H9 (cell line): Measurements from ENCODE around the gene ABHD3. TPM values are rescaled to one million over a fixed set of nuclear protein-coding genes. Genes with fewer than 3 reads are reported as not detected.

Source experiments
- DNase-seq: peaks from one replicate; pipeline ENCODE4 v3.0.0-alpha.2; 2017
- H2AFZ ChIP-seq: one replicate; pipeline ENCODE4 v1.6.1; 2013; ENCODE audit warnings: mild to moderate bottlenecking, low read length, control low read depth, moderate library complexity
- H2AK5ac ChIP-seq: 2 replicates; pipeline ENCODE4 v1.6.1; 2013; ENCODE audit warnings: low read length, control low read depth, mixed read lengths; ENCODE audit not compliant: insufficient read length
- H2BK120ac ChIP-seq: one replicate; pipeline ENCODE4 v1.6.1; 2013; ENCODE audit warnings: low read depth, mild to moderate bottlenecking, low read length, control low read depth, inconsistent platforms; ENCODE audit not compliant: poor library complexity, severe bottlenecking
- H2BK12ac ChIP-seq: 2 replicates; pipeline ENCODE4 v1.6.1; 2013; ENCODE audit warnings: low read length, control low read depth, mixed read lengths, low read depth; ENCODE audit not compliant: insufficient read length
- H2BK15ac ChIP-seq: 2 replicates; pipeline ENCODE4 v1.6.1; 2013; ENCODE audit warnings: low read depth, low read length, control low read depth
- H2BK20ac ChIP-seq: one replicate; pipeline ENCODE4 v1.6.1; 2013; ENCODE audit warnings: low read depth, mild to moderate bottlenecking, low read length, control low read depth, inconsistent platforms; ENCODE audit not compliant: poor library complexity, severe bottlenecking
- H2BK5ac ChIP-seq: 2 replicates; pipeline ENCODE4 v1.6.1; 2013; ENCODE audit warnings: low read length, control low read depth, mixed read lengths; ENCODE audit not compliant: insufficient read length
- H3K14ac ChIP-seq: 2 replicates; pipeline ENCODE4 v1.6.1; 2013; ENCODE audit warnings: low read length, control low read depth; ENCODE audit not compliant: insufficient read depth
- H3K18ac ChIP-seq: 2 replicates; pipeline ENCODE4 v1.6.1; 2013; ENCODE audit warnings: low read depth, mild to moderate bottlenecking, mixed read lengths, low read length, control low read depth; ENCODE audit not compliant: insufficient read length
- H3K23ac ChIP-seq: 2 replicates; pipeline ENCODE4 v1.6.1; 2013; ENCODE audit warnings: low read length, control low read depth, mixed read lengths, low read depth; ENCODE audit not compliant: insufficient read length
- H3K23me2 ChIP-seq: 2 replicates; pipeline ENCODE4 v1.6.1; 2013; ENCODE audit warnings: low read depth, mild to moderate bottlenecking, mixed read lengths, low read length, control low read depth; ENCODE audit not compliant: insufficient read length, poor library complexity, severe bottlenecking
- H3K27ac ChIP-seq: 2 replicates; pipeline ENCODE4 v1.5.1; 2013; ENCODE audit warnings: low read length, control low read depth, mixed read lengths, low read depth; ENCODE audit not compliant: insufficient read length
- H3K27me3 ChIP-seq: 2 replicates; pipeline ENCODE4 v1.6.1; 2013; ENCODE audit warnings: low read length, control low read depth, inconsistent platforms; ENCODE audit not compliant: insufficient read depth
- H3K4ac ChIP-seq: 2 replicates; pipeline ENCODE4 v1.6.1; 2013; ENCODE audit warnings: low read depth, mild to moderate bottlenecking, control low read depth, inconsistent platforms, low read length, moderate library complexity
- H3K4me1 ChIP-seq: 2 replicates; pipeline ENCODE4 v1.6.1; 2013; ENCODE audit warnings: low read length, control low read depth, inconsistent platforms; ENCODE audit not compliant: insufficient read depth
- H3K4me2 ChIP-seq: 2 replicates; pipeline ENCODE4 v1.6.1; 2013; ENCODE audit warnings: low read length, control low read depth, mixed read lengths; ENCODE audit not compliant: insufficient read length, insufficient read depth
- H3K56ac ChIP-seq: 2 replicates; pipeline ENCODE4 v1.6.1; 2013; ENCODE audit warnings: low read depth, mild to moderate bottlenecking, mixed read lengths, low read length, control low read depth; ENCODE audit not compliant: insufficient read length
- H3K79me1 ChIP-seq: 2 replicates; pipeline ENCODE4 v1.6.1; 2013; ENCODE audit warnings: low read depth, mild to moderate bottlenecking, moderate library complexity, low read length, control low read depth, inconsistent platforms; ENCODE audit not compliant: insufficient read depth, poor library complexity, severe bottlenecking
- H3K79me2 ChIP-seq: 2 replicates; pipeline ENCODE4 v1.6.1; 2013; ENCODE audit warnings: low read length, control low read depth, inconsistent platforms; ENCODE audit not compliant: insufficient read depth
- H3K9ac ChIP-seq: 2 replicates; pipeline ENCODE4 v1.6.1; 2013; ENCODE audit warnings: low read length, control low read depth, mixed read lengths; ENCODE audit not compliant: insufficient read length; ENCODE audit errors: extremely low read depth
- H3K9me3 ChIP-seq: one replicate; pipeline ENCODE4 v1.6.1; 2013; ENCODE audit warnings: low read depth, low read length, inconsistent platforms; ENCODE audit not compliant: control insufficient read depth
- H3T11ph ChIP-seq: one replicate; pipeline ENCODE4 v1.6.1; 2013; ENCODE audit warnings: mild to moderate bottlenecking, low read length, control low read depth, inconsistent platforms
- H4K20me1 ChIP-seq: one replicate; pipeline ENCODE4 v1.6.1; 2013; ENCODE audit not compliant: control insufficient read depth, insufficient read length, insufficient read depth
- H4K5ac ChIP-seq: 2 replicates; pipeline ENCODE4 v1.6.1; 2013; ENCODE audit warnings: low read depth, mild to moderate bottlenecking, mixed read lengths, low read length, control low read depth; ENCODE audit not compliant: insufficient read length
- H4K8ac ChIP-seq: replicated peaks from 2 replicates; pipeline ENCODE4 v1.6.1; 2013; ENCODE audit warnings: low read length, control low read depth, mixed read lengths, low read depth; ENCODE audit not compliant: insufficient read length
- H4K91ac ChIP-seq: 2 replicates; pipeline ENCODE4 v1.6.1; 2013; ENCODE audit warnings: low read depth, mild to moderate bottlenecking, moderate library complexity, mixed read lengths, low read length, control low read depth; ENCODE audit not compliant: insufficient read length
- H3K27ac Mint-ChIP-seq, 3 experiments: 2 replicates in 2 of 3; 3 replicates in 1 of 3; pipeline ENCODE4 v1.8.0; 2020 to 2021; ENCODE audit warnings: mixed read lengths in 3 of 3, mild to moderate bottlenecking in 1 of 3, moderate library complexity in 1 of 3
- H3K27me3 Mint-ChIP-seq: 2 replicates; pipeline ENCODE4 v1.8.0; 2021; ENCODE audit warnings: low read depth, mild to moderate bottlenecking, moderate library complexity, mixed read lengths
- H3K36me3 Mint-ChIP-seq, 3 experiments: 2 replicates in 2 of 3; 3 replicates in 1 of 3; pipeline ENCODE4 v1.8.0; 2020 to 2021; ENCODE audit warnings: low read depth in 3 of 3, mixed read lengths in 3 of 3; ENCODE audit not compliant: insufficient read depth in 1 of 3
- H3K4me1 Mint-ChIP-seq, 2 experiments: 2 replicates each; pipeline ENCODE4 v1.8.0; 2020; ENCODE audit warnings: mixed read lengths in 2 of 2
- H3K4me3 Mint-ChIP-seq, 2 experiments: 2 replicates in 1 of 2; 3 replicates in 1 of 2; pipeline ENCODE4 v1.8.0; 2020 to 2021; ENCODE audit warnings: mild to moderate bottlenecking in 2 of 2, mixed read lengths in 2 of 2, moderate library complexity in 1 of 2
- H3K9me3 Mint-ChIP-seq, 2 experiments: 2 replicates in 1 of 2; 3 replicates in 1 of 2; pipeline ENCODE4 v1.8.0; 2020; ENCODE audit warnings: mild to moderate bottlenecking in 2 of 2, mixed read lengths in 2 of 2, moderate library complexity in 1 of 2
- CTCF ChIP-seq: fragments of 200-600 bp; sonication (generic); conservative IDR thresholded peaks from 3 replicates; pipeline ENCODE4 v1.8.0; 2021; ENCODE audit warnings: antibody characterized with exemption, mild to moderate bottlenecking
- WGBS: extraction: QIAGEN DNeasy Blood & Tissue Kit; methylation state at CpG from one replicate; pipeline ENCODE4 v1.1.7; 2013; ENCODE audit warnings: missing lambda C conversion rate, low lambda C conversion rate, mixed read lengths; ENCODE audit not compliant: insufficient read length; ENCODE audit errors: extremely low coverage; 5-methylcytosine and 5-hydroxymethylcytosine counted together
- total RNA-seq: library from RNA; stranded (reverse); gene quantifications from 2 replicates; pipeline ENCODE4 v1.2.1, GENCODE V29; 2021

ABHD3 gene
- total RNA-seq, 1 experiment from 2014 or later = 12.0 TPM

GRCh38 chr18:21701621-21702020, 3.0 kb downstream of the ABHD3 start:
- no peaks in the 10 kb centered on the region for H3K79me2 ChIP-seq
- peaks cover 10 to 14% of the 10 kb centered on the region in 2 experiments for H3K9me3 Mint-ChIP-seq
- peaks cover 10% of the 10 kb centered on the region for H3K27me3 Mint-ChIP-seq

More at GRCh38 chr18:21701621-21702020, 3.0 kb downstream of the ABHD3 start:
- no peak for DNase-seq
- H2AK5ac ChIP-seq = no peak overlapping the region
- no peak overlapping the region for H3K4ac ChIP-seq
- no peak overlapping the region for H3K14ac ChIP-seq
- no peak overlapping the region for H3K4me2 ChIP-seq
- no peak overlapping the region for H2BK12ac ChIP-seq
- no peak overlapping the region for H3T11ph ChIP-seq
- no peak overlapping the region for H2BK5ac ChIP-seq
- H3K27ac ChIP-seq = no peak overlapping the region
- no peak overlapping the region for H3K23ac ChIP-seq
- no peaks in the 10 kb centered on the region for H4K20me1 ChIP-seq
- H4K91ac ChIP-seq = no peak overlapping the region
- H2BK15ac ChIP-seq = no peak overlapping the region
- H3K56ac ChIP-seq = no peak overlapping the region
- Mint-ChIP-seq H3K36me3 (peaks cover 11 to 37% (median 27%) of the 10 kb centered on the region in 3 experiments; a peak in 6 of 7 replicates), H3K27ac (no peak overlapping the region), H3K4me3 (no peak overlapping the region), H3K4me1 (peaks cover 11 to 21% of the 10 kb centered on the region in 2 experiments)
- no peak overlapping the region for H3K18ac ChIP-seq
- H2BK20ac ChIP-seq = no peak overlapping the region
- H3K79me1 ChIP-seq = no peaks in the 10 kb centered on the region
- TF ChIP-seq CTCF = no peak
- peaks cover 6% of the 10 kb centered on the region for H3K23me2 ChIP-seq
- H3K9me3 ChIP-seq = no peaks in the 10 kb centered on the region
- no peak overlapping the region for H3K9ac ChIP-seq
- H4K5ac ChIP-seq = no peak overlapping the region
- no peak overlapping the region for H2BK120ac ChIP-seq
- H3K27me3 ChIP-seq = no peaks in the 10 kb centered on the region
- WGBS = no CpG with 5 or more reads among the region's 2 CpGs
- no peaks in the 10 kb centered on the region for H3K4me1 ChIP-seq
- H4K8ac ChIP-seq = no peak overlapping the region
- H2AFZ ChIP-seq = no peak overlapping the region
